Measurements from ENCODE around the gene ZBTB8B. TPM values are rescaled to one million over a fixed set of nuclear protein-coding genes. Genes with fewer than 3 reads are reported as not detected.
"Not testable (repeated sequence)": the region's sequence is repeated elsewhere in the genome, so short reads cannot be mapped to it uniquely, and the experiment has no call there.

Gene ZBTB8B
- total RNA-seq, 1 experiment from 2014 or later = 1.9 TPM

- not testable (repeated sequence) for H3K27me3 Mint-ChIP-seq (ENCODE audit: low read depth); H3K27ac Mint-ChIP-seq; H3K4ac ChIP-seq (ENCODE audit: low read depth, low read length); H3K79me1 ChIP-seq (ENCODE audit: insufficient read depth, low read depth, low read length, poor library complexity, severe bottlenecking); H4K8ac ChIP-seq (replicated peaks; ENCODE audit: insufficient read length, low read depth, low read length); H3K4me1 Mint-ChIP-seq; H2BK20ac ChIP-seq (ENCODE audit: low read depth, low read length, poor library complexity, severe bottlenecking); H3K56ac ChIP-seq (ENCODE audit: insufficient read length, low read depth, low read length); H3K4me3 Mint-ChIP-seq; H3K79me2 ChIP-seq (ENCODE audit: insufficient read depth, low read length); H3K23ac ChIP-seq (ENCODE audit: insufficient read length, low read depth, low read length); H3K9ac ChIP-seq (ENCODE audit: extremely low read depth, insufficient read length, low read length); H2BK12ac ChIP-seq (ENCODE audit: insufficient read length, low read depth, low read length); H2AK5ac ChIP-seq (ENCODE audit: insufficient read length, low read length); H3K14ac ChIP-seq (ENCODE audit: insufficient read depth, low read length); H2BK5ac ChIP-seq (ENCODE audit: insufficient read length, low read length); H4K20me1 ChIP-seq (ENCODE audit: control insufficient read depth, insufficient read depth, insufficient read length); H2AFZ ChIP-seq (ENCODE audit: low read length); H4K5ac ChIP-seq (ENCODE audit: insufficient read length, low read depth, low read length); H2BK15ac ChIP-seq (ENCODE audit: low read depth, low read length); H3K4me1 ChIP-seq (ENCODE audit: insufficient read depth, low read length); H4K91ac ChIP-seq (ENCODE audit: insufficient read length, low read depth, low read length); H2BK120ac ChIP-seq (ENCODE audit: low read depth, low read length, poor library complexity, severe bottlenecking); H3K18ac ChIP-seq (ENCODE audit: insufficient read length, low read depth, low read length); H3T11ph ChIP-seq (ENCODE audit: low read length); H3K9me3 ChIP-seq (ENCODE audit: control insufficient read depth, low read depth, low read length); DNase-seq; H3K27me3 ChIP-seq (ENCODE audit: insufficient read depth, low read length); H3K4me2 ChIP-seq (ENCODE audit: insufficient read depth, insufficient read length, low read length); H3K27ac ChIP-seq (ENCODE audit: insufficient read length, low read depth, low read length)
- H3K36me3 Mint-ChIP-seq (ENCODE audit: insufficient read depth in 1 of 3, low read depth in 3 of 3) = peaks cover 9 to 18% (median 13%) of the 10 kb centered on the region in 3 experiments
- peaks cover 18 to 22% of the 10 kb centered on the region in 2 experiments for H3K9me3 Mint-ChIP-seq
- WGBS (ENCODE audit: extremely low coverage, insufficient read length, low lambda C conversion rate) = no CpG with 5 or more reads among the region's 2 CpGs
- peaks cover 12% of the 10 kb centered on the region for H3K23me2 ChIP-seq (ENCODE audit: insufficient read length, low read depth, low read length, poor library complexity, severe bottlenecking)
Measured at GRCh38 chr1:32462977-32463376, 1.9 kb upstream of the ZBTB8B start.

All from H9 (cell line).